OCI-LY3 (cell line): Measurements from ENCODE around the gene TMEM8B.

Experiments
- H2AFZ ChIP-seq: fragments of 200-600, 300-600 bp; shearing (Covaris generic); 2 replicates; pipeline ENCODE4 v1.6.0; 2014; ENCODE audit warnings: antibody characterized with exemption, low read depth, low read length
- H3K27ac ChIP-seq: fragments of 200-600, 300-600 bp; sonication (generic); 2 replicates; pipeline ENCODE4 v1.5.1; 2014; ENCODE audit warnings: mild to moderate bottlenecking, low read length, moderate library complexity, mixed read lengths
- H3K27me3 ChIP-seq: fragments of 200-600, 300-600 bp; sonication (generic); 2 replicates; pipeline ENCODE4 v1.6.1; 2014; ENCODE audit warnings: low read depth, low read length, mixed read lengths
- H3K36me3 ChIP-seq: fragments of 200-600, 300-600 bp; sonication (generic); replicated peaks from 2 replicates; pipeline ENCODE3; 2014; ENCODE audit warnings: low read depth, low read length, mixed read lengths
- H3K4me1 ChIP-seq: fragments of 300-600, 200-600 bp; sonication (generic); 2 replicates; pipeline ENCODE4 v1.6.1; 2014; ENCODE audit warnings: low read length, mixed read lengths
- H3K4me2 ChIP-seq: fragments of 200-600, 300-600 bp; sonication (generic); 2 replicates; pipeline ENCODE4 v1.6.1; 2014; ENCODE audit warnings: low read length, mixed read lengths
- H3K4me3 ChIP-seq: fragments of 300-600, 200-600 bp; sonication (generic); 2 replicates; pipeline ENCODE4 v1.5.1; 2014; ENCODE audit warnings: antibody characterized with exemption, mild to moderate bottlenecking, low read length, moderate library complexity
- H3K79me2 ChIP-seq: fragments of 300-600, 200-600 bp; shearing (Covaris generic); 2 replicates; pipeline ENCODE4 v1.6.1; 2014; ENCODE audit warnings: mild to moderate bottlenecking, low read length, mixed read lengths
- H3K9ac ChIP-seq: fragments of 300-600, 200-600 bp; shearing (Covaris generic); 2 replicates; pipeline ENCODE4 v1.6.0; 2014; ENCODE audit warnings: mild to moderate bottlenecking, low read length, moderate library complexity
- H3K9me3 ChIP-seq: fragments of 200-600, 300-600 bp; shearing (Covaris generic); 2 replicates; pipeline ENCODE4 v1.6.1; 2014; ENCODE audit warnings: low read length, mixed read lengths; ENCODE audit not compliant: insufficient read depth
- H4K20me1 ChIP-seq: fragments of 200-600, 300-600 bp; sonication (generic); 2 replicates; pipeline ENCODE4 v1.6.1; 2016; ENCODE audit warnings: low read length, mixed read lengths; ENCODE audit not compliant: insufficient read depth
- EZH2phosphoT487 ChIP-seq: fragments of 200-600 bp; shearing (Covaris generic); IDR thresholded peaks from 2 replicates; pipeline ENCODE4 v1.6.1; 2018; ENCODE audit warnings: antibody characterized with exemption, mixed run types, low read depth
- TF ChIP-seq, protein P1 (sequence below): fragments of 200-600, 300-600 bp; sonication (generic); IDR thresholded peaks from 2 replicates; pipeline ENCODE4 v1.5.1; 2014; ENCODE audit warnings: antibody characterized with exemption, low read length, low read depth

The TMEM8B gene

DNA sequence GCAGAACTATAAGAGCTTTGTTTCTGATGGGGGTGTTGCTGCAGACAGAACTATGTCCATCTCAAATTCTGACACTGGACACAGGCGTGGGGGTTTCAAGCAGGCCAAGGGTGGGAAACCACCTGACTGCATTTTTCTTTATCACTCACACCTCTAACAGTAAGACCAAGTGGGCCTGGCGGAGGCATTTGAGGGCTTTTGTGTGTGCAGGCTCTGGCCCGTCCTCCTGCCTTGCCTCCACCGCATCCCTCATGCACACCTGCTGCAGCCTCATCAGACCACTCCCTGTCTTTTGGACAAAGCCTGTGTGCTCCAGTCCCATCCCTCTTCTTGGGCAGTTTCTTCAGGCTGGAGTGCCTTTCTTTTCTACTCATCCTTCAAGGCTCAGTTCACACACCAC is 33.3 kb downstream of the TMEM8B start:
- TF ChIP-seq, protein P1, sequence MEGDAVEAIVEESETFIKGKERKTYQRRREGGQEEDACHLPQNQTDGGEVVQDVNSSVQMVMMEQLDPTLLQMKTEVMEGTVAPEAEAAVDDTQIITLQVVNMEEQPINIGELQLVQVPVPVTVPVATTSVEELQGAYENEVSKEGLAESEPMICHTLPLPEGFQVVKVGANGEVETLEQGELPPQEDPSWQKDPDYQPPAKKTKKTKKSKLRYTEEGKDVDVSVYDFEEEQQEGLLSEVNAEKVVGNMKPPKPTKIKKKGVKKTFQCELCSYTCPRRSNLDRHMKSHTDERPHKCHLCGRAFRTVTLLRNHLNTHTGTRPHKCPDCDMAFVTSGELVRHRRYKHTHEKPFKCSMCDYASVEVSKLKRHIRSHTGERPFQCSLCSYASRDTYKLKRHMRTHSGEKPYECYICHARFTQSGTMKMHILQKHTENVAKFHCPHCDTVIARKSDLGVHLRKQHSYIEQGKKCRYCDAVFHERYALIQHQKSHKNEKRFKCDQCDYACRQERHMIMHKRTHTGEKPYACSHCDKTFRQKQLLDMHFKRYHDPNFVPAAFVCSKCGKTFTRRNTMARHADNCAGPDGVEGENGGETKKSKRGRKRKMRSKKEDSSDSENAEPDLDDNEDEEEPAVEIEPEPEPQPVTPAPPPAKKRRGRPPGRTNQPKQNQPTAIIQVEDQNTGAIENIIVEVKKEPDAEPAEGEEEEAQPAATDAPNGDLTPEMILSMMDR: no peak
- TF ChIP-seq EZH2phosphoT487: no peak
- Histone ChIP-seq H3K27ac (no peak overlapping the region), H4K20me1 (no peaks in the 10 kb centered on the region), H3K79me2 (no peaks in the 10 kb centered on the region), H3K9me3 (no peaks in the 10 kb centered on the region), H2AFZ (no peak overlapping the region), H3K4me2 (no peak overlapping the region), H3K9ac (no peak overlapping the region), H3K4me3 (no peak overlapping the region), H3K27me3 (no peaks in the 10 kb centered on the region), H3K4me1 (no peaks in the 10 kb centered on the region), H3K36me3 (no peaks in the 10 kb centered on the region)

DNA sequence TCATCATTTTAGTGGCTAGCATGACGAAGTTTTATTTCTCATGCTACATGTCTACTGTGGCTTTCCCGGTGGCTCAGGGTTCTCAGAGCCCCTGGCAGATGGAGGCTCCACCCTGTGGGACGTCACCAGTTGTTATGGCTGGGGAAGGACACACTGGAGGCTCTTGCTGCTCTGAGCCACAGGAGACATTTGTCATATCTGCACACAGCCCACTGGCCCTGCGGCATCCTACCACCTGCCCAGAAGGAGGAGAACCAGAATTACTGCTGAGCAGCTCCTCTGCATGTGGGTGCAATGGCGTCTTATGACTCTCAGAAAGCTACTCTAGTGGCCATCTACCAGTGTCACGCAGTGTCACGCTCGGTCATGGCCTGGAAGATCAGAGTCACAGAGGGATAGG is 34.6 kb downstream of the TMEM8B start:
- Histone ChIP-seq H3K27me3 (no peaks in the 10 kb centered on the region), H3K4me2 (no peak overlapping the region), H3K27ac (no peak overlapping the region), H3K9ac (no peak overlapping the region), H2AFZ (no peak overlapping the region), H3K36me3 (no peaks in the 10 kb centered on the region), H3K9me3 (no peaks in the 10 kb centered on the region), H3K4me1 (no peaks in the 10 kb centered on the region), H3K4me3 (no peak overlapping the region), H3K79me2 (no peaks in the 10 kb centered on the region), H4K20me1 (no peaks in the 10 kb centered on the region)
- TF ChIP-seq, protein P1: no peak
- no peak for TF ChIP-seq EZH2phosphoT487

DNA sequence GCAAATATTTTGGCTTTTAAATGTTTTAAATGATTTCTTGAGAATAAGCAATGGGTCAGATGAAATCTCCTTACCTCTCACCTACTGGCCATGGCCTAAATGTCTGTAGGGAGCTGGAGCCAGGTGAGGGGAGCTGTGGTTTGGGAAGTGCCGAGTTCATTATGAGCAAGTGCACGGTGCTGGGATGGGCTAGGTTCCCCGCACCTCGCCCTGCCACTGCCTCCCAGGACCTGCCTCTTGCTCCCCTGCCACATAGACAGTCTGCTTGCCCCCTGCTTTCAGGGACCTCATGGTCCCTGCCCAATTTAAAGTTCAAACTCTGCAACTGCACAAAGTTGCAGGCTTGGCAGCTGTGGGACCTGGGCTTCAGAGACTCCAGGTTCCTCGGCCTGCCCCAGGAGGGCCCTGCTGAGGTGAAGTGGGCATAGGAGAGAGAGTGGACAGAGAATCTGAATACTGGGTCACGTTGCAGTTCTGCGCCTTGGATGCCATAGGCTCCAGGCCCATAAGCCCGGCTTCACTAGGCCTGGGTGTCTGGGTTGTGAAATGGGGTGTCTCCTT is 35.7 kb downstream of the TMEM8B start:
- H3K4me1 ChIP-seq: no peaks in the 10 kb centered on the region
- H3K9ac ChIP-seq: no peak overlapping the region
- H3K4me3 ChIP-seq: no peak overlapping the region
- no peaks in the 10 kb centered on the region for H3K9me3 ChIP-seq
- H3K79me2 ChIP-seq: no peaks in the 10 kb centered on the region
- no peak overlapping the region for H2AFZ ChIP-seq
- TF ChIP-seq EZH2phosphoT487: no peak
- TF ChIP-seq, protein P1: no peak
- H4K20me1 ChIP-seq: no peaks in the 10 kb centered on the region
- no peaks in the 10 kb centered on the region for H3K27me3 ChIP-seq
- no peak overlapping the region for H3K4me2 ChIP-seq
- H3K36me3 ChIP-seq: no peaks in the 10 kb centered on the region
- no peak overlapping the region for H3K27ac ChIP-seq

GRCh38 chr9:35867538-35867937 is 38.5 kb downstream of the TMEM8B start:
- H3K27me3 ChIP-seq: no peaks in the 10 kb centered on the region
- H3K4me2 ChIP-seq: no peak overlapping the region
- H3K4me3 ChIP-seq: no peak overlapping the region
- H2AFZ ChIP-seq: no peak overlapping the region
- no peak overlapping the region for H3K9ac ChIP-seq
- TF ChIP-seq, protein P1: no peak
- TF ChIP-seq EZH2phosphoT487: no peak
- no peaks in the 10 kb centered on the region for H3K79me2 ChIP-seq
- H3K27ac ChIP-seq: no peak overlapping the region
- no peaks in the 10 kb centered on the region for H4K20me1 ChIP-seq
- H3K4me1 ChIP-seq: no peaks in the 10 kb centered on the region
- H3K9me3 ChIP-seq: no peaks in the 10 kb centered on the region
- H3K36me3 ChIP-seq: no peaks in the 10 kb centered on the region
